H9 (cell line): ENCODE results near the gene KLK6. TPM values are rescaled to one million over a fixed set of nuclear protein-coding genes. Genes with fewer than 3 reads are reported as not detected.

ENCODE experiments used
- DNase-seq: peaks from one replicate; pipeline ENCODE4 v3.0.0-alpha.2; 2017
- H2AFZ ChIP-seq: one replicate; pipeline ENCODE4 v1.6.1; 2013; ENCODE audit warnings: mild to moderate bottlenecking, low read length, control low read depth, moderate library complexity
- H2AK5ac ChIP-seq: 2 replicates; pipeline ENCODE4 v1.6.1; 2013; ENCODE audit warnings: low read length, control low read depth, mixed read lengths; ENCODE audit not compliant: insufficient read length
- H2BK120ac ChIP-seq: one replicate; pipeline ENCODE4 v1.6.1; 2013; ENCODE audit warnings: low read depth, mild to moderate bottlenecking, low read length, control low read depth, inconsistent platforms; ENCODE audit not compliant: poor library complexity, severe bottlenecking
- H2BK12ac ChIP-seq: 2 replicates; pipeline ENCODE4 v1.6.1; 2013; ENCODE audit warnings: low read length, control low read depth, mixed read lengths, low read depth; ENCODE audit not compliant: insufficient read length
- H2BK15ac ChIP-seq: 2 replicates; pipeline ENCODE4 v1.6.1; 2013; ENCODE audit warnings: low read depth, low read length, control low read depth
- H2BK20ac ChIP-seq: one replicate; pipeline ENCODE4 v1.6.1; 2013; ENCODE audit warnings: low read depth, mild to moderate bottlenecking, low read length, control low read depth, inconsistent platforms; ENCODE audit not compliant: poor library complexity, severe bottlenecking
- H2BK5ac ChIP-seq: 2 replicates; pipeline ENCODE4 v1.6.1; 2013; ENCODE audit warnings: low read length, control low read depth, mixed read lengths; ENCODE audit not compliant: insufficient read length
- H3K14ac ChIP-seq: 2 replicates; pipeline ENCODE4 v1.6.1; 2013; ENCODE audit warnings: low read length, control low read depth; ENCODE audit not compliant: insufficient read depth
- H3K18ac ChIP-seq: 2 replicates; pipeline ENCODE4 v1.6.1; 2013; ENCODE audit warnings: low read depth, mild to moderate bottlenecking, mixed read lengths, low read length, control low read depth; ENCODE audit not compliant: insufficient read length
- H3K23ac ChIP-seq: 2 replicates; pipeline ENCODE4 v1.6.1; 2013; ENCODE audit warnings: low read length, control low read depth, mixed read lengths, low read depth; ENCODE audit not compliant: insufficient read length
- H3K23me2 ChIP-seq: 2 replicates; pipeline ENCODE4 v1.6.1; 2013; ENCODE audit warnings: low read depth, mild to moderate bottlenecking, mixed read lengths, low read length, control low read depth; ENCODE audit not compliant: insufficient read length, poor library complexity, severe bottlenecking
- H3K27ac ChIP-seq: 2 replicates; pipeline ENCODE4 v1.5.1; 2013; ENCODE audit warnings: low read length, control low read depth, mixed read lengths, low read depth; ENCODE audit not compliant: insufficient read length
- H3K27me3 ChIP-seq: 2 replicates; pipeline ENCODE4 v1.6.1; 2013; ENCODE audit warnings: low read length, control low read depth, inconsistent platforms; ENCODE audit not compliant: insufficient read depth
- H3K4ac ChIP-seq: 2 replicates; pipeline ENCODE4 v1.6.1; 2013; ENCODE audit warnings: low read depth, mild to moderate bottlenecking, control low read depth, inconsistent platforms, low read length, moderate library complexity
- H3K4me1 ChIP-seq: 2 replicates; pipeline ENCODE4 v1.6.1; 2013; ENCODE audit warnings: low read length, control low read depth, inconsistent platforms; ENCODE audit not compliant: insufficient read depth
- H3K4me2 ChIP-seq: 2 replicates; pipeline ENCODE4 v1.6.1; 2013; ENCODE audit warnings: low read length, control low read depth, mixed read lengths; ENCODE audit not compliant: insufficient read length, insufficient read depth
- H3K56ac ChIP-seq: 2 replicates; pipeline ENCODE4 v1.6.1; 2013; ENCODE audit warnings: low read depth, mild to moderate bottlenecking, mixed read lengths, low read length, control low read depth; ENCODE audit not compliant: insufficient read length
- H3K79me1 ChIP-seq: 2 replicates; pipeline ENCODE4 v1.6.1; 2013; ENCODE audit warnings: low read depth, mild to moderate bottlenecking, moderate library complexity, low read length, control low read depth, inconsistent platforms; ENCODE audit not compliant: insufficient read depth, poor library complexity, severe bottlenecking
- H3K79me2 ChIP-seq: 2 replicates; pipeline ENCODE4 v1.6.1; 2013; ENCODE audit warnings: low read length, control low read depth, inconsistent platforms; ENCODE audit not compliant: insufficient read depth
- H3K9ac ChIP-seq: 2 replicates; pipeline ENCODE4 v1.6.1; 2013; ENCODE audit warnings: low read length, control low read depth, mixed read lengths; ENCODE audit not compliant: insufficient read length; ENCODE audit errors: extremely low read depth
- H3K9me3 ChIP-seq: one replicate; pipeline ENCODE4 v1.6.1; 2013; ENCODE audit warnings: low read depth, low read length, inconsistent platforms; ENCODE audit not compliant: control insufficient read depth
- H3T11ph ChIP-seq: one replicate; pipeline ENCODE4 v1.6.1; 2013; ENCODE audit warnings: mild to moderate bottlenecking, low read length, control low read depth, inconsistent platforms
- H4K20me1 ChIP-seq: one replicate; pipeline ENCODE4 v1.6.1; 2013; ENCODE audit not compliant: control insufficient read depth, insufficient read length, insufficient read depth
- H4K5ac ChIP-seq: 2 replicates; pipeline ENCODE4 v1.6.1; 2013; ENCODE audit warnings: low read depth, mild to moderate bottlenecking, mixed read lengths, low read length, control low read depth; ENCODE audit not compliant: insufficient read length
- H4K8ac ChIP-seq: replicated peaks from 2 replicates; pipeline ENCODE4 v1.6.1; 2013; ENCODE audit warnings: low read length, control low read depth, mixed read lengths, low read depth; ENCODE audit not compliant: insufficient read length
- H4K91ac ChIP-seq: 2 replicates; pipeline ENCODE4 v1.6.1; 2013; ENCODE audit warnings: low read depth, mild to moderate bottlenecking, moderate library complexity, mixed read lengths, low read length, control low read depth; ENCODE audit not compliant: insufficient read length
- H3K27ac Mint-ChIP-seq, 3 experiments: 2 replicates in 2 of 3; 3 replicates in 1 of 3; pipeline ENCODE4 v1.8.0; 2020 to 2021; ENCODE audit warnings: mixed read lengths in 3 of 3, mild to moderate bottlenecking in 1 of 3, moderate library complexity in 1 of 3
- H3K27me3 Mint-ChIP-seq: 2 replicates; pipeline ENCODE4 v1.8.0; 2021; ENCODE audit warnings: low read depth, mild to moderate bottlenecking, moderate library complexity, mixed read lengths
- H3K36me3 Mint-ChIP-seq, 3 experiments: 2 replicates in 2 of 3; 3 replicates in 1 of 3; pipeline ENCODE4 v1.8.0; 2020 to 2021; ENCODE audit warnings: low read depth in 3 of 3, mixed read lengths in 3 of 3; ENCODE audit not compliant: insufficient read depth in 1 of 3
- H3K4me1 Mint-ChIP-seq, 2 experiments: 2 replicates each; pipeline ENCODE4 v1.8.0; 2020; ENCODE audit warnings: mixed read lengths in 2 of 2
- H3K4me3 Mint-ChIP-seq, 2 experiments: 2 replicates in 1 of 2; 3 replicates in 1 of 2; pipeline ENCODE4 v1.8.0; 2020 to 2021; ENCODE audit warnings: mild to moderate bottlenecking in 2 of 2, mixed read lengths in 2 of 2, moderate library complexity in 1 of 2
- H3K9me3 Mint-ChIP-seq, 2 experiments: 2 replicates in 1 of 2; 3 replicates in 1 of 2; pipeline ENCODE4 v1.8.0; 2020; ENCODE audit warnings: mild to moderate bottlenecking in 2 of 2, mixed read lengths in 2 of 2, moderate library complexity in 1 of 2
- CTCF ChIP-seq: fragments of 200-600 bp; sonication (generic); conservative IDR thresholded peaks from 3 replicates; pipeline ENCODE4 v1.8.0; 2021; ENCODE audit warnings: antibody characterized with exemption, mild to moderate bottlenecking
- WGBS: extraction: QIAGEN DNeasy Blood & Tissue Kit; methylation state at CpG from one replicate; pipeline ENCODE4 v1.1.7; 2013; ENCODE audit warnings: missing lambda C conversion rate, low lambda C conversion rate, mixed read lengths; ENCODE audit not compliant: insufficient read length; ENCODE audit errors: extremely low coverage; 5-methylcytosine and 5-hydroxymethylcytosine counted together
- total RNA-seq: library from RNA; stranded (reverse); gene quantifications from 2 replicates; pipeline ENCODE4 v1.2.1, GENCODE V29; 2021

Gene KLK6
- total RNA-seq, 1 experiment from 2014 or later: 2.6 TPM

DNA sequence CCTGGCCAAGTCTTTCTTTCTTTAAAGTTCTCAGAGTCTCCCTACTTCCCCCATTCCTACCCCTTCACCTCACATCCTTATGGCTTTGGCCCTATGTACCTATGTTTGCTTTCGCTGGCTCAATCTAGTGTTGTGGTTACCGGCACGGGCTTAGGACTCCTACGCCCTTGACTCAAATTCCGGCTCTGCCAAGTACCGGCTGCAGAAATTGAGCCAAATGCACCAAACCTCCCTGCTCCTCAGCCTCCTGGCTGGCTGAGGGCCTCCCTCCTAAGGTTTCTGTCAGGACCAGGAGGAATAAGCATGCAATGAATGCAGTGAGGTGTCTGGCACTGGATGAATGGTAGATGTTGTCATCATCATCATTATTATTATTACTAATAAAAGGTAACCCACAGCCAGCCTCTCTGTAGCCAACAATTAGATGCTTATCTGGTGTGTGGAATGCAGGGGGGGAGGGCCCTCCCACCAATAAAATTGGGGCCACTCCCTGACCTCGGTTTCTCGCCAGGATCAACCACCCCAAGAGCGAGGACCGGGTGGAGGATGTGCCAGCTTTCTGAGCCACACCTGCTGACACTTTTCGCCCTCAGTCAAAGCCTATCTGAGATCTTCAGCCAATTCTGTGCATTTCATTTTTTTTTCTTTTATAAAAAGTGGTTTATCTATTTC is 37.2 kb downstream of the KLK6 start:
- DNase-seq: no peak
- Histone ChIP-seq H3K23me2 (no peaks in the 10 kb centered on the region), H4K5ac (no peak overlapping the region), H3K23ac (no peak overlapping the region), H3K79me2 (no peaks in the 10 kb centered on the region), H3K27me3 (no peaks in the 10 kb centered on the region), H3K56ac (no peak overlapping the region), H3K4ac (no peak overlapping the region), H3K18ac (no peak overlapping the region), H3K9me3 (no peaks in the 10 kb centered on the region), H2BK5ac (no peak overlapping the region), H2BK120ac (no peak overlapping the region), H3K4me1 (no peaks in the 10 kb centered on the region; the same call in 1 of the 2 replicates), H3K27ac (no peak overlapping the region), H4K20me1 (no peaks in the 10 kb centered on the region), H3K79me1 (no peaks in the 10 kb centered on the region), H2BK12ac (no peak overlapping the region), H2AK5ac (no peak overlapping the region), H2BK20ac (no peak overlapping the region), H3T11ph (no peak overlapping the region), H4K91ac (no peak overlapping the region), H3K4me2 (no peak overlapping the region), H3K14ac (no peak overlapping the region), H2BK15ac (no peak overlapping the region), H4K8ac (no peak overlapping the region), H2AFZ (no peak overlapping the region), H3K9ac (no peak overlapping the region)
- no peak overlapping the region for H3K4me3 Mint-ChIP-seq
- no peak for TF ChIP-seq CTCF
- H3K4me1 Mint-ChIP-seq: peaks cover 4 to 6% of the 10 kb centered on the region in 2 experiments
- peaks cover 0 to 2% of the 10 kb centered on the region in 2 experiments; a peak in 1 of 5 replicates for H3K9me3 Mint-ChIP-seq
- H3K36me3 Mint-ChIP-seq: no peaks in the 10 kb centered on the region
- H3K27me3 Mint-ChIP-seq: peaks cover 38% of the 10 kb centered on the region
- H3K27ac Mint-ChIP-seq: no peak overlapping the region
- no CpG with 5 or more reads among the region's 11 CpGs for WGBS
